IMR-90 (cell line): ENCODE results near the gene CTIF.

Experiments
- CHD1 ChIP-seq: IDR thresholded peaks from 2 replicates; pipeline ENCODE4 v1.6.1; 2012; ENCODE audit warnings: low read depth, low read length, improper control_type of control experiment
- CTCF ChIP-seq: conservative IDR thresholded peaks from 2 replicates; pipeline ENCODE4 v1.5.1; 2012; ENCODE audit warnings: mild to moderate bottlenecking, low read depth, low read length, improper control_type of control experiment
- ELK1 ChIP-seq: fragments of 150-350 bp; IDR thresholded peaks from 2 replicates; pipeline ENCODE4 v1.6.1; 2016; ENCODE audit warnings: low read depth, mild to moderate bottlenecking, low read length, moderate library complexity, borderline replicate concordance
- FOS ChIP-seq: fragments of 150-350 bp; IDR thresholded peaks from 2 replicates; pipeline ENCODE4 v1.6.1; 2016; ENCODE audit warnings: low read depth, low read length
- MAFK ChIP-seq: IDR thresholded peaks from 2 replicates; pipeline ENCODE4 v1.6.1; 2012; ENCODE audit warnings: low read depth, low read length, improper control_type of control experiment
- POLR2A ChIP-seq: IDR thresholded peaks from 2 replicates; pipeline ENCODE4 v1.6.1; 2012; ENCODE audit warnings: mild to moderate bottlenecking, low read depth, low read length

GRCh38 chr18:48889115-48889941 is 350.5 kb downstream of the CTIF start:
- TF ChIP-seq POLR2A (no peak), ELK1 (no peak), CTCF (no peak), FOS (no peak), CHD1 (no peak), MAFK (no peak)
